ENCODE results near the gene DSCAM.

DSCAM gene

GRCh38 chr21:39972471-39972870, 874.5 kb downstream of the DSCAM start:
- DNase-seq, result no peak
- in situ Hi-C loops (cut with MboI; ENCODE audit: low pct_unique_long_range_greater_than_20kb, low sequenced_read_pairs), result no loop called here

GRCh38 chr21:39971956-39972355, 875.0 kb downstream of the DSCAM start:
- in situ Hi-C loops (cut with MboI; ENCODE audit: low pct_unique_long_range_greater_than_20kb, low sequenced_read_pairs), result no loop called here
- DNase-seq, result no peak

GRCh38 chr21:39969691-39970364, 877.1 kb downstream of the DSCAM start:
- in situ Hi-C loops (cut with MboI; ENCODE audit: low pct_unique_long_range_greater_than_20kb, low sequenced_read_pairs), result no loop called here
- DNase-seq, result no peak

- no peak for DNase-seq
- in situ Hi-C loops (cut with MboI; ENCODE audit: low pct_unique_long_range_greater_than_20kb, low sequenced_read_pairs), result no loop called here
Measured at GRCh38 chr21:39968010-39968409, 878.9 kb downstream of the DSCAM start.

GRCh38 chr21:39966786-39967185, 880.2 kb downstream of the DSCAM start:
- no peak for DNase-seq
- in situ Hi-C loops (cut with MboI; ENCODE audit: low pct_unique_long_range_greater_than_20kb, low sequenced_read_pairs), result no loop called here

- DNase-seq, result no peak
- in situ Hi-C loops (cut with MboI; ENCODE audit: low pct_unique_long_range_greater_than_20kb, low sequenced_read_pairs), result no loop called here
Measured at GRCh38 chr21:39965026-39965425, 881.9 kb downstream of the DSCAM start.

- in situ Hi-C loops (cut with MboI; ENCODE audit: low pct_unique_long_range_greater_than_20kb, low sequenced_read_pairs), result no loop called here
Measured at GRCh38 chr21:39961251-39961650, 885.7 kb downstream of the DSCAM start.

More at GRCh38 chr21:39961251-39961650, 885.7 kb downstream of the DSCAM start:
- DNase-seq, result no peak
